ENCODE data around the gene CSF3R. TPM values are rescaled to one million over a fixed set of nuclear protein-coding genes. Genes with fewer than 3 reads are reported as not detected.

Gene CSF3R
- total and polyA plus RNA-seq, 2 of the 4 experiments (the other 2 are of a cell fraction) = not detected

DNA sequence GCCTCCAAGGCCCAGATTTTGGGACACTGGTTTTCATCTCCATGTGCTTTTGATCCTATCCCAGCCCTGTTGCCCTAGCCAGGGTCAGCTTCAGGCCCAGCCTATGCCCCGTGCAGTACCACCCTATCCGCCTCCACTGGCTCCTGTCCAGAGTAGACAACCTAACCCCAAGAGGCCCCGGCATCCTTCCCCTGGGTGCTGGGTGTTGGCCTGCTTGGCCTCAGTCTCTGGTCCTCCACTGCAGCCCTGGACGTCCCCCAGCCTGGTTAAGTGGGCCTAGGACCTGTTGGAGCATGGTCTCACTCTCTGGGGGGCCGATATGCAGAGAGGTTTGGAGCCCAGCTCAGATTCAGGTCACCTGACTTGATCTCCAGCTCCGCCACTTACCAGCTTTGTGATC lies 1.6 kb downstream of the CSF3R start:
- ChIA-PET CTCF (no interaction called here), POLR2A (ENCODE audit: unreplicated experiment) (no interaction called here)
- 33% methylated on average over 2 of the region's 6 CpGs; no CpG with 5 or more reads in 1 of the 2 experiments for WGBS, 2 experiments (ENCODE audit: extremely low coverage in 2 of 2, insufficient read length in 1 of 2)
- Histone ChIP-seq H3K56ac (ENCODE audit: extremely low read depth, insufficient read depth, low read length) (no peak overlapping the region), H4K5ac (ENCODE audit: low read depth, low read length) (no peak overlapping the region), H2BK15ac (ENCODE audit: low read depth, low read length) (no peak overlapping the region), H3K27me3 (ENCODE audit: control insufficient read depth, insufficient read depth, low read length) (peaks cover 34% of the 10 kb centered on the region), H3K4me3 (ENCODE audit: insufficient read depth, low read depth, low read length) (no peak overlapping the region), H4K20me1 (ENCODE audit: insufficient read depth, low read length) (no peaks in the 10 kb centered on the region), H3K23ac (ENCODE audit: low read depth, low read length) (no peak overlapping the region), H3K4ac (ENCODE audit: low read depth, low read length) (no peak overlapping the region), H3K79me1 (ENCODE audit: low read depth in 1 of 2, low read length in 2 of 2) (no peaks in the 10 kb centered on the region), H3K9ac (ENCODE audit: low read depth, low read length) (no peak overlapping the region), H2BK5ac (ENCODE audit: low read depth, low read length, poor library complexity, severe bottlenecking) (no peak overlapping the region), H3K4me2 (ENCODE audit: low read depth, low read length) (no peak overlapping the region), H4K8ac (ENCODE audit: low read depth in 2 of 2, low read length in 2 of 2) (no peak overlapping the region), H2AFZ (replicated peaks; ENCODE audit: low read length, poor library complexity) (no peak overlapping the region), H3K9me1 (ENCODE audit: insufficient read depth, low read length) (no peaks in the 10 kb centered on the region), H3K18ac (ENCODE audit: low read depth, low read length) (no peak overlapping the region), H3K36me3 (ENCODE audit: control insufficient read depth, insufficient read depth, low read length) (no peaks in the 10 kb centered on the region), H2AK5ac (ENCODE audit: low read depth, low read length) (no peak overlapping the region), H2BK20ac (ENCODE audit: low read depth, low read length) (no peak overlapping the region), H2BK120ac (ENCODE audit: low read depth, low read length) (no peak overlapping the region), H2AK9ac (replicated peaks; ENCODE audit: low read depth, low read length, poor library complexity) (no peak overlapping the region), H3K14ac (replicated peaks; ENCODE audit: low read depth, low read length) (no peak overlapping the region), H4K91ac (ENCODE audit: insufficient read depth, low read depth, low read length) (no peak overlapping the region), H3K4me1 (ENCODE audit: control insufficient read depth, insufficient read depth, low read length) (no peaks in the 10 kb centered on the region), H3K27ac (ENCODE audit: insufficient read depth, low read length) (no peak overlapping the region), H3K9me3 (ENCODE audit: control insufficient read depth, insufficient read depth, low read length) (no peaks in the 10 kb centered on the region)
- TF ChIP-seq, protein P1, sequence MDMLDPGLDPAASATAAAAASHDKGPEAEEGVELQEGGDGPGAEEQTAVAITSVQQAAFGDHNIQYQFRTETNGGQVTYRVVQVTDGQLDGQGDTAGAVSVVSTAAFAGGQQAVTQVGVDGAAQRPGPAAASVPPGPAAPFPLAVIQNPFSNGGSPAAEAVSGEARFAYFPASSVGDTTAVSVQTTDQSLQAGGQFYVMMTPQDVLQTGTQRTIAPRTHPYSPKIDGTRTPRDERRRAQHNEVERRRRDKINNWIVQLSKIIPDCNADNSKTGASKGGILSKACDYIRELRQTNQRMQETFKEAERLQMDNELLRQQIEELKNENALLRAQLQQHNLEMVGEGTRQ (IDR thresholded peaks at IDR 0.05; ENCODE audit: low read depth, low read length) = no peak
- TF ChIP-seq RFX5 (IDR thresholded peaks at IDR 0.05; ENCODE audit: low read depth, low read length) (no peak), RCOR1 (IDR thresholded peaks at IDR 0.05; ENCODE audit: insufficient replicate concordance, low read length) (no peak), MAZ (IDR thresholded peaks at IDR 0.05; ENCODE audit: borderline replicate concordance, low read depth, low read length) (no peak), POLR2A (IDR thresholded peaks at IDR 0.05; ENCODE audit: low read depth, low read length) (no peak), MXI1 (IDR thresholded peaks at IDR 0.05; ENCODE audit: borderline replicate concordance, low read depth, low read length) (no peak), NFE2L2 (IDR thresholded peaks at IDR 0.05; ENCODE audit: low read depth, low read length) (no peak), FOS (IDR thresholded peaks at IDR 0.05; ENCODE audit: low read depth, low read length) (no peak), MAFK (IDR thresholded peaks at IDR 0.05; ENCODE audit: low read depth, low read length) (no peak), SMC3 (IDR thresholded peaks at IDR 0.05; ENCODE audit: low read depth, low read length) (no peak), CEBPB (IDR thresholded peaks at IDR 0.05; ENCODE audit: low read depth, low read length) (no peak), BHLHE40 (IDR thresholded peaks at IDR 0.05; ENCODE audit: low read depth, low read length) (no peak), CHD1 (IDR thresholded peaks at IDR 0.05; ENCODE audit: low read depth, low read length) (no peak), RAD21 (IDR thresholded peaks at IDR 0.05; ENCODE audit: low read length) (no peak)
- TF ChIP-seq, protein P2, sequence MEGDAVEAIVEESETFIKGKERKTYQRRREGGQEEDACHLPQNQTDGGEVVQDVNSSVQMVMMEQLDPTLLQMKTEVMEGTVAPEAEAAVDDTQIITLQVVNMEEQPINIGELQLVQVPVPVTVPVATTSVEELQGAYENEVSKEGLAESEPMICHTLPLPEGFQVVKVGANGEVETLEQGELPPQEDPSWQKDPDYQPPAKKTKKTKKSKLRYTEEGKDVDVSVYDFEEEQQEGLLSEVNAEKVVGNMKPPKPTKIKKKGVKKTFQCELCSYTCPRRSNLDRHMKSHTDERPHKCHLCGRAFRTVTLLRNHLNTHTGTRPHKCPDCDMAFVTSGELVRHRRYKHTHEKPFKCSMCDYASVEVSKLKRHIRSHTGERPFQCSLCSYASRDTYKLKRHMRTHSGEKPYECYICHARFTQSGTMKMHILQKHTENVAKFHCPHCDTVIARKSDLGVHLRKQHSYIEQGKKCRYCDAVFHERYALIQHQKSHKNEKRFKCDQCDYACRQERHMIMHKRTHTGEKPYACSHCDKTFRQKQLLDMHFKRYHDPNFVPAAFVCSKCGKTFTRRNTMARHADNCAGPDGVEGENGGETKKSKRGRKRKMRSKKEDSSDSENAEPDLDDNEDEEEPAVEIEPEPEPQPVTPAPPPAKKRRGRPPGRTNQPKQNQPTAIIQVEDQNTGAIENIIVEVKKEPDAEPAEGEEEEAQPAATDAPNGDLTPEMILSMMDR (conservative IDR thresholded peaks at IDR 0.05; ENCODE audit: low read depth, low read length) = no peak
- TF ChIP-seq, protein P3, sequence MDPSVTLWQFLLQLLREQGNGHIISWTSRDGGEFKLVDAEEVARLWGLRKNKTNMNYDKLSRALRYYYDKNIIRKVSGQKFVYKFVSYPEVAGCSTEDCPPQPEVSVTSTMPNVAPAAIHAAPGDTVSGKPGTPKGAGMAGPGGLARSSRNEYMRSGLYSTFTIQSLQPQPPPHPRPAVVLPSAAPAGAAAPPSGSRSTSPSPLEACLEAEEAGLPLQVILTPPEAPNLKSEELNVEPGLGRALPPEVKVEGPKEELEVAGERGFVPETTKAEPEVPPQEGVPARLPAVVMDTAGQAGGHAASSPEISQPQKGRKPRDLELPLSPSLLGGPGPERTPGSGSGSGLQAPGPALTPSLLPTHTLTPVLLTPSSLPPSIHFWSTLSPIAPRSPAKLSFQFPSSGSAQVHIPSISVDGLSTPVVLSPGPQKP (IDR thresholded peaks at IDR 0.05; ENCODE audit: borderline replicate concordance, low read depth, low read length) = no peak
- dilution Hi-C loops (cut with HindIII; ENCODE audit: low sequenced_read_pairs, unreplicated experiment) = no loop called here
- no peak for ATAC-seq (ENCODE audit: low read depth)
- in situ Hi-C loops (cut with MboI; ENCODE audit: low sequenced_read_pairs) = no loop called here
- BruUV-seq (replicated peaks) = no TSS peak
- intact Hi-C loops (cut with micrococcal nuclease) = no loop called here
- DNase-seq = no peak

Data from IMR-90 (cell line).